Right atrium auricular region (tissue), 2 donors: ENCODE data around the gene VPS37B. TPM values are rescaled to one million over a fixed set of nuclear protein-coding genes. Genes with fewer than 3 reads are reported as not detected.

Experiments
- DNase-seq: peaks from one replicate; pipeline ENCODE4 v3.0.0-alpha.2; 2019; ENCODE audit warnings: low spot score
- H3K27ac ChIP-seq, 2 donors: fragments of 200-600 bp; sonication (generic); 1 replicate in 1 of 2; 2 replicates in 1 of 2; pipeline ENCODE4 v1.5.1; 2016 to 2019
- H3K27me3 ChIP-seq, 2 donors: fragments of 200-600 bp; sonication (generic); one replicate each; pipeline versions ENCODE4 v1.5.1 to v1.6.0; 2017 to 2019
- H3K36me3 ChIP-seq: fragments of 200-600 bp; sonication (generic); one replicate; pipeline ENCODE4 v1.5.1; 2016
- H3K4me1 ChIP-seq, 2 donors: fragments of 200-600 bp; sonication (generic); one replicate each; pipeline versions ENCODE4 v1.5.1 to v1.6.0; 2017 to 2019
- H3K4me3 ChIP-seq, 2 donors: fragments of 200-600 bp; sonication (generic); 1 replicate in 1 of 2; 2 replicates in 1 of 2; pipeline ENCODE4 v1.5.1; 2017 to 2019; ENCODE audit warnings: mild to moderate bottlenecking in 1 of 2, moderate library complexity in 1 of 2
- H3K9me3 ChIP-seq, 2 donors: fragments of 200-600 bp; sonication (generic); one replicate each; pipeline ENCODE4 v1.5.1; 2019
- total RNA-seq, 2 donors: library from RNA; depleted of rRNA; stranded (reverse); fragments of >200 nt; gene quantifications; one replicate each; pipeline ENCODE4 v1.1.0, GENCODE V29; 2016
- TF ChIP-seq, protein P1 (sequence below), 2 donors: fragments of 200-600 bp; sonication (generic); IDR thresholded peaks; one replicate each; pipeline ENCODE4 v1.5.1; 2019; ENCODE audit warnings: antibody characterized with exemption in 2 of 2

Gene VPS37B
- total RNA-seq, 2 donors from 2014 or later: 28.5 to 41.1 TPM

DNA sequence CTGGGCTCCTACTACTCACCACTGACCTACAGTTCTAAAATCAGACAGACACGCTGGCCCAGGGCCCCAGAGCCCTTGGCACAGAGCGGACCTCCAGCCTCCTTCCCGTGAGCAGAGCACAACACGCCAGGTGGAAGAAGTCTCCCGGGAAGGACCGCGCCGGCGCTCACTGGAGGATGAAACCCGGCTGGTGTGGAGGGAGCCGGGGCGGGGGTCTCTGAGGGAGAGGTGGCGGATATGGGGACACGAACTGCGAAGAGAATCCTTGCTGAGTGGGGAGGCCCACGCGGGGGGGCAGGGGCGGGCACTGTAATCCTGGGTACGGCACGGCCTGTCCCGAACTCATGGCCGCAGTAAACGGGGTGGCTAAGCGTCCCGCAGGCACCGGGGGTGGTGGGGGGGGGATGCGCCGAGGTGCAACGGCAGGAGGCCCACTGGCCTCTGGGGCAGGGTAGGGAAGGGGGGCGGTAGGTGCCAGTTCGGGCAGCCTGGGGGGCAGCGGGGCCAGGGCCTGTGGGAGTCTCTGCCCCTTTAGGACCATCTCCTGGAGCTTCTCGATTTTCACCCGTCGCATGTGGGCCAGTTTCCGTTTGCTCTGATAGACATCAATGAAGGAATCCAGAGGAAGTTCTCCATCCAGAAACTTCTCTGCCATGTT, 28.8 kb downstream of the VPS37B start:
- peaks cover 36% of the 10 kb centered on the region for H3K36me3 ChIP-seq
- no peaks in the 10 kb centered on the region for H3K27me3 ChIP-seq
- no peaks in the 10 kb centered on the region for H3K9me3 ChIP-seq
- DNase-seq: no peak
- H3K4me3 ChIP-seq: no peak overlapping the region
- TF ChIP-seq, protein P1, sequence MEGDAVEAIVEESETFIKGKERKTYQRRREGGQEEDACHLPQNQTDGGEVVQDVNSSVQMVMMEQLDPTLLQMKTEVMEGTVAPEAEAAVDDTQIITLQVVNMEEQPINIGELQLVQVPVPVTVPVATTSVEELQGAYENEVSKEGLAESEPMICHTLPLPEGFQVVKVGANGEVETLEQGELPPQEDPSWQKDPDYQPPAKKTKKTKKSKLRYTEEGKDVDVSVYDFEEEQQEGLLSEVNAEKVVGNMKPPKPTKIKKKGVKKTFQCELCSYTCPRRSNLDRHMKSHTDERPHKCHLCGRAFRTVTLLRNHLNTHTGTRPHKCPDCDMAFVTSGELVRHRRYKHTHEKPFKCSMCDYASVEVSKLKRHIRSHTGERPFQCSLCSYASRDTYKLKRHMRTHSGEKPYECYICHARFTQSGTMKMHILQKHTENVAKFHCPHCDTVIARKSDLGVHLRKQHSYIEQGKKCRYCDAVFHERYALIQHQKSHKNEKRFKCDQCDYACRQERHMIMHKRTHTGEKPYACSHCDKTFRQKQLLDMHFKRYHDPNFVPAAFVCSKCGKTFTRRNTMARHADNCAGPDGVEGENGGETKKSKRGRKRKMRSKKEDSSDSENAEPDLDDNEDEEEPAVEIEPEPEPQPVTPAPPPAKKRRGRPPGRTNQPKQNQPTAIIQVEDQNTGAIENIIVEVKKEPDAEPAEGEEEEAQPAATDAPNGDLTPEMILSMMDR (IDR thresholded peaks at IDR 0.05): no peak
- H3K27ac ChIP-seq: peak overlapping the region; percentile 74 to 82
- peaks cover 0 to 84% of the 10 kb centered on the region in 2 donors for H3K4me1 ChIP-seq

- Histone ChIP-seq H3K27me3 (no peaks in the 10 kb centered on the region), H3K27ac (peak overlapping the region; percentile 74 to 82), H3K36me3 (peaks cover 36% of the 10 kb centered on the region), H3K4me1 (peaks cover 0 to 81% of the 10 kb centered on the region in 2 donors), H3K9me3 (no peaks in the 10 kb centered on the region), H3K4me3 (no peak overlapping the region)
- no peak for DNase-seq
- TF ChIP-seq, protein P1 (IDR thresholded peaks at IDR 0.05): no peak
Observed at GRCh38 chr12:122866379-122866778, 29.5 kb downstream of the VPS37B start.

GRCh38 chr12:122865268-122866231, 30.4 kb downstream of the VPS37B start:
- Histone ChIP-seq H3K4me1 (peaks cover 0 to 79% of the 10 kb centered on the region in 2 donors), H3K4me3 (no peak overlapping the region), H3K27ac (peak overlapping the region; percentile 74 to 82), H3K9me3 (no peaks in the 10 kb centered on the region), H3K36me3 (peaks cover 33% of the 10 kb centered on the region), H3K27me3 (no peaks in the 10 kb centered on the region)
- TF ChIP-seq, protein P1 (IDR thresholded peaks at IDR 0.05): peak in 1 of 2 donors; percentile 52
- DNase-seq: no peak

- Histone ChIP-seq H3K27ac (peak overlapping the region; percentile 74 to 82), H3K4me1 (peaks cover 0 to 81% of the 10 kb centered on the region in 2 donors), H3K36me3 (peaks cover 28% of the 10 kb centered on the region), H3K9me3 (no peaks in the 10 kb centered on the region), H3K27me3 (no peaks in the 10 kb centered on the region), H3K4me3 (no peak overlapping the region)
- DNase-seq: no peak
- TF ChIP-seq, protein P1 (IDR thresholded peaks at IDR 0.05): no peak
Observed at GRCh38 chr12:122864894-122865253, 31.1 kb downstream of the VPS37B start.

DNA sequence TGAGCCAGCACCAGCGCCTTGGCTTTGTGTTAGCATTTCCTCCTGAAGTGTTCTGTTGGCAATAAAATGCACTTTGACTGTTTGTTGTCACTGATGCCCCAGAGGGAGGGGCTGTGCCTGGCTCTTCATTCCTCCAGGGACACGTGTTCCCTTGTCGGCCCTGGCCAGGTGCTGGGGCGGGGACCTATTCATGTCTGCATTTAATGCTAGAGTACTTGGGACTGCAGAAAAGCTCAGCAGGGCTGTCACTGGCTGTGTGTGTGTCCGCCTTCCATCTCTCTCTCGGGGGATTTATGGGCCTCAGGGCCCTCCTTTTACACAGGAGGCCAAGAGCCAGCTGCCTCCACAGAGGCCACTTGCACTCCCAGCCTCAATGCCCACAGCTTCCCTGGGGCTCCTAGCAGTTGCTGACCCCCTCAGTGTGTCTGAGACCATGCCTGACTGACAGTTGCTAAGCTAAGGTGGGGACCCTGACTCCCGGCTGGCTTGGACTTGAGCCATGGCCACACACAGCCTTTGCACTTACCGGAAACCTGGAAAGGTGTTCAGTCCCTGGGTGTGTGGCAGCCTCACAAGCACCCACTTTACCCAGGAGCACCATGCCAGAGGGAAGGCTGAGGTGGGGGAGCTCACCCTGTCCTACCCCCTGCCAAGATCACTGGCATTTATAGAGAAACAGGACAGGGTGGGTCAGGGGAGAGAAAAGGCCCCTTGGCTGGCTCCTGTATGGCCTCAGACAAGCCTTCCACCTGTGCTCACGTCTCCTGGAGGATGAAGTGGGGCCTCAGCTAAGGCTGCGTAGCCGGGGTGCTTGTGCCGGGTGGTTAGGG, 32.8 kb downstream of the VPS37B start:
- no peaks in the 10 kb centered on the region for H3K9me3 ChIP-seq
- no peak for DNase-seq
- peaks cover 0 to 66% of the 10 kb centered on the region in 2 donors for H3K4me1 ChIP-seq
- H3K36me3 ChIP-seq: peaks cover 12% of the 10 kb centered on the region
- no peaks in the 10 kb centered on the region for H3K27me3 ChIP-seq
- TF ChIP-seq, protein P1 (IDR thresholded peaks at IDR 0.05): no peak
- no peak overlapping the region for H3K4me3 ChIP-seq
- H3K27ac ChIP-seq: peak overlapping the region; percentile 26 to 62
